ENCODE data around the gene EHMT1. TPM values are rescaled to one million over a fixed set of nuclear protein-coding genes. Genes with fewer than 3 reads are reported as not detected.
A peak's percentile ranks its signal among the peaks of the same experiment; 100 is the strongest.

The EHMT1 gene
- total and polyA plus RNA-seq, 2 of the 13 experiments (the other 11 are each of a cell fraction or from before 2014, with no cell fraction given) = 23.0 to 27.1 TPM

GRCh38 chr9:137670391-137671195 lies 51.8 kb downstream of the EHMT1 start (continued):
- no peak for TF ChIP-seq PLSCR1 (CRISPR knock-in tag; IDR thresholded peaks at IDR 0.05; ENCODE audit: borderline replicate concordance)
- no peak for TF ChIP-seq ARNT (IDR thresholded peaks at IDR 0.05)
- TF ChIP-seq ZNF264 (CRISPR knock-in tag; IDR thresholded peaks at IDR 0.05) = peak; percentile 81
- no peak for TF ChIP-seq KAT2B (IDR thresholded peaks at IDR 0.05; ENCODE audit: borderline replicate concordance, low read depth, low read length)
- 0 out of 2 replicates have a peak, but pooled peaks have one; percentile 27 for TF ChIP-seq ZNF83 (CRISPR knock-in tag; IDR thresholded peaks at IDR 0.05; ENCODE audit: borderline replicate concordance)
- no peak for TF ChIP-seq RCOR2 (CRISPR knock-in tag; IDR thresholded peaks at IDR 0.05)
- peak; percentile 39; the same call in 1 of the 2 replicates for TF ChIP-seq ZFP37 (CRISPR knock-in tag; IDR thresholded peaks at IDR 0.05; ENCODE audit: borderline replicate concordance)
- no peak for TF ChIP-seq LRRFIP1 (CRISPR knock-in tag; conservative IDR thresholded peaks at IDR 0.05)
- TF ChIP-seq ZNF329 (CRISPR knock-in tag; IDR thresholded peaks at IDR 0.05; ENCODE audit: low read depth) = 0 out of 2 replicates have a peak, but pooled peaks have one; percentile 29
- no peak for TF ChIP-seq SSRP1 (CRISPR knock-in tag; IDR thresholded peaks at IDR 0.05)
- 0 out of 2 replicates have a peak, but pooled peaks have one; percentile 41 for TF ChIP-seq PBX3 (CRISPR knock-in tag; IDR thresholded peaks at IDR 0.05; ENCODE audit: borderline replicate concordance)
- TF ChIP-seq ZNF773 (CRISPR knock-in tag; IDR thresholded peaks at IDR 0.05; ENCODE audit: borderline replicate concordance) = no peak
- TF ChIP-seq HINFP (CRISPR knock-in tag; IDR thresholded peaks at IDR 0.05; ENCODE audit: low read depth) = peak; percentile 73; the same call in 1 of the 2 replicates
- peak; percentile 45; the same call in 1 of the 2 replicates for TF ChIP-seq TAF1 (CRISPR knock-in tag; IDR thresholded peaks at IDR 0.05)
- no peak; the same call in 1 of the 2 replicates for TF ChIP-seq ZNF142 (CRISPR knock-in tag; IDR thresholded peaks at IDR 0.05)
- TF ChIP-seq KDM1A (CRISPR knock-in tag; IDR thresholded peaks at IDR 0.05) = no peak
- TF ChIP-seq MIER3 (CRISPR knock-in tag; IDR thresholded peaks at IDR 0.05; ENCODE audit: borderline replicate concordance) = 0 out of 2 replicates have a peak, but pooled peaks have one; percentile 47

All from HepG2 (cell line).